GM12874 (cell line): ENCODE results near the gene SLC20A1.

Source experiments
- TF ChIP-seq, protein P1 (sequence below): IDR thresholded peaks from 2 replicates; pipeline ENCODE4 v1.5.1; 2011; ENCODE audit warnings: low read depth, mild to moderate bottlenecking, control low read depth, low read length, moderate library complexity; ENCODE audit not compliant: insufficient read depth

Gene SLC20A1

DNA sequence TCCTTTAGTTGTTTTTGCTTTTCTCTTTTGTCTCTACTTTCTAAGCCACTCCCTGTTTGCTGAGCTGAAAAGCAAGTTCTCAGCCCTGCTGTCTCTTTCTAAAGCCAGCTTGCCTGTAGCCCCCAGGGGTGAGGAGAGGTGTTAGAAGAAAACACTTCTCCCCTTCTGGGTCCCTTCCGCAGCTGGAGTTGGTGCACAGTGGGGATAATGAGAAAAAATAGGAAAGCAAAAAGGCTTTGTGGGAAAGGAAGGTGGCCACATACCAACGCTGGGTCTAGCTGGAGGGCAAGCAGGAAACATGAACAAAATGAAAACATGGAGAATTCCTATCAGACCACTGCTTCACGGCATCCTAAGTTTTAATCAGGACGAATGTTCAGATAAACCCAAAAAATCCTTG lies 15.5 kb upstream of the SLC20A1 start:
- TF ChIP-seq, protein P1, sequence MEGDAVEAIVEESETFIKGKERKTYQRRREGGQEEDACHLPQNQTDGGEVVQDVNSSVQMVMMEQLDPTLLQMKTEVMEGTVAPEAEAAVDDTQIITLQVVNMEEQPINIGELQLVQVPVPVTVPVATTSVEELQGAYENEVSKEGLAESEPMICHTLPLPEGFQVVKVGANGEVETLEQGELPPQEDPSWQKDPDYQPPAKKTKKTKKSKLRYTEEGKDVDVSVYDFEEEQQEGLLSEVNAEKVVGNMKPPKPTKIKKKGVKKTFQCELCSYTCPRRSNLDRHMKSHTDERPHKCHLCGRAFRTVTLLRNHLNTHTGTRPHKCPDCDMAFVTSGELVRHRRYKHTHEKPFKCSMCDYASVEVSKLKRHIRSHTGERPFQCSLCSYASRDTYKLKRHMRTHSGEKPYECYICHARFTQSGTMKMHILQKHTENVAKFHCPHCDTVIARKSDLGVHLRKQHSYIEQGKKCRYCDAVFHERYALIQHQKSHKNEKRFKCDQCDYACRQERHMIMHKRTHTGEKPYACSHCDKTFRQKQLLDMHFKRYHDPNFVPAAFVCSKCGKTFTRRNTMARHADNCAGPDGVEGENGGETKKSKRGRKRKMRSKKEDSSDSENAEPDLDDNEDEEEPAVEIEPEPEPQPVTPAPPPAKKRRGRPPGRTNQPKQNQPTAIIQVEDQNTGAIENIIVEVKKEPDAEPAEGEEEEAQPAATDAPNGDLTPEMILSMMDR, result no peak

DNA sequence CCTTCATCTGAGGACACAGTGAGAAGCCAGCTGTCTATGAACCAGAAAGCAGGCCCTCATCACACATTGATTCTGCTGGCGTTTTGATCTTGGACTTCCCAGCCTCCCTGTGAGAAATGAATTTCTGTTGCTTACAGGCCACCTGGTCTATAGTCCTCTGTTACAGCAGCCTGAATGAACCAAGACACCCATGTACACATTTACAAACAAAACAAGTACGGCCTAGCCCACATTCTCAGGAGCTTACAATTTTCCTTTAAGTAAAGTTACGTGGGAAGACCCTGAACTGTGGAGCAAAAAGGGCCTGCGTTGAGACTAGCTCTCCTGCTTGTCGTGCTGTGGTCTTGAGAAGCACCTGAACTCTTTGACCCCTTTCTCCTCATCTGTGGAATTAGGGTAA lies 12.0 kb upstream of the SLC20A1 start:
- TF ChIP-seq, protein P1, result no peak

GRCh38 chr2:112634153-112634873 lies 11.4 kb upstream of the SLC20A1 start:
- TF ChIP-seq, protein P1, result no peak

DNA sequence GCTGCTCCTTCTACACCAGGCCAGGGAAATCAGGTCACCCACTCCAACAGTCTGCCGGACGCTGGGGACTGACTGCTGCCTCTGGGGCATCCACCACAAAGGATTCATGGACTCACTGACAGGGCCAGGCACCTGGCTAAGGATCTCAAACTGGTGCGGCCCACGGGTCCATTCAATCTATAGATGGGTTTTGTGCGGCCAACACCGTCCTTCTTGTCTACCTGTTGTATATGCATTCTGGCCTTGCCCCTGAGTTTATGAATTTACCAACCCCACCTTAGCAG lies 10.9 kb upstream of the SLC20A1 start:
- TF ChIP-seq, protein P1, result no peak

DNA sequence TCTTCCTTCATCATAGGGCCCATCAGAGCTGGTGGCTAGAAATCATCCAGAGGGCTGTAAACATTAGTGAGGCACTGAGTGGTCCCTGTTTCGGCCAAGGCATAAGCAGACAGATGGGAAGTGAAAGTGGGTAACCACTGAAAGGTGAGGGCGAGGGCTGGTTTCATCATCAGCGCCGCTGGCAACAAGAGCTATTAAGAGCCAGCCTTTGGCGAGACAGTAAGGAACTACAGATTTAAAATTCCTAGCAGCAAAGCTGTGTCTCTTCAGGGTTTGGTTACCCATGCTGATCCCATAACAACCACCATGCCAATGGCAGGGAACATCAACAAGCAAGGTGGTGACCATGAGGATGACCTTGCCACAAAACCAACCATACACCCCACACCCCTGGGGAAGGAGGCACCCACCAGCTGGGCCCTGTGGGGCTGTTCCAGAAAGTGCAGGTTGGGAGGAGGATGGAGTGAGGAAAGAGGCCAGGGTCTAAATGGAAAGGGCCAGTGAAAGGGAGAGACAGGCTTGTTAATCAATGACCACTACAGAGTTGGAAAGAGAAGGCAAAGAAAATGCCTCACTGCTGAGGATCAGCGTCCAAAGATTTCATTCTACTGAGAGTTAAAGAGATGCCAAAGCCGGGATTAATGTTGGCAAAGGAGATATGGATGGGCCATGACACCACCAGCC lies 9.0 kb upstream of the SLC20A1 start:
- TF ChIP-seq, protein P1, result no peak

- TF ChIP-seq, protein P1, result no peak
Measured at GRCh38 chr2:112637289-112637660, 8.5 kb upstream of the SLC20A1 start.

DNA sequence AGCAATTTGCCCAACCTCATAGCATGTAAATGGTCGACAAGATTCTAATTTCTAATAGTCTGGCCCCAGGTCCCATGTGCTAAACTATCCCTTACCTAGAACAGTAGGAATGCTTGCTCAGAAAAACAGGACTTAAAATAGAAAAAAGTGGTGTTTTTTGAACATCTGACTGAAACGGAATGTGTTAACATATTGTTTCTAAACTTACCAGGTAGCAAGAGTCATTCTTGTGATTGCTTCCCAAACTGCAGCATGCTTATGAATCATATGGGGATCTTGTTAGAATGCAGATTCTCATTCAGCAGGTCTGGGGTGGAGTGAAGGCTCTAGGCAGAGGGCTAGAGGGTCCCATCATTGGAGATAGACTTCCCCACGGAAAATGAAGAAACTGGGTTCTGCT lies 5.8 kb upstream of the SLC20A1 start:
- TF ChIP-seq, protein P1, result no peak

GRCh38 chr2:112640467-112640799 lies 5.3 kb upstream of the SLC20A1 start:
- TF ChIP-seq, protein P1, result no peak
